Astrocyte (in vitro differentiated cells and primary cell): ENCODE measurements around the gene CINP. TPM values are rescaled to one million over a fixed set of nuclear protein-coding genes. Genes with fewer than 3 reads are reported as not detected.

Experiments
- DNase-seq: peaks from one replicate; pipeline ENCODE4 v3.0.0-alpha.2; 2010; ENCODE audit warnings: low read depth
- FAIRE-seq: peaks from 2 replicates; lab custom pipeline; 2011; peaks lifted over from hg19 to GRCh38; lab: Jason Lieb, UNC
- H2AFZ ChIP-seq: 2 replicates; pipeline ENCODE4 v1.6.0; 2012; ENCODE audit warnings: low read depth, low read length, inconsistent platforms
- H3K27ac ChIP-seq: 2 replicates; pipeline ENCODE4 v1.5.1; 2011; ENCODE audit warnings: low read depth, low read length, inconsistent platforms
- H3K27me3 ChIP-seq: 2 replicates; pipeline ENCODE4 v1.6.0; 2011; ENCODE audit warnings: low read length, inconsistent platforms; ENCODE audit not compliant: insufficient read depth
- H3K36me3 ChIP-seq: 2 replicates; pipeline ENCODE4 v1.5.1; 2011; ENCODE audit warnings: low read length, inconsistent platforms; ENCODE audit not compliant: insufficient read depth
- H3K4me1 ChIP-seq: 2 replicates; pipeline ENCODE4 v1.5.1; 2011; ENCODE audit warnings: low read length, inconsistent platforms; ENCODE audit not compliant: insufficient read depth
- H3K4me2 ChIP-seq: 2 replicates; pipeline ENCODE4 v1.6.0; 2012; ENCODE audit warnings: low read length, inconsistent platforms
- H3K4me3 ChIP-seq: 2 replicates; pipeline ENCODE4 v1.5.1; 2011; ENCODE audit warnings: low read depth, mild to moderate bottlenecking, low read length, inconsistent platforms; ENCODE audit not compliant: insufficient read depth
- H3K79me2 ChIP-seq: 2 replicates; pipeline ENCODE4 v1.6.0; 2012; ENCODE audit warnings: mild to moderate bottlenecking, low read length, inconsistent platforms; ENCODE audit not compliant: insufficient read depth
- H3K9ac ChIP-seq: 2 replicates; pipeline ENCODE4 v1.6.0; 2012; ENCODE audit warnings: mild to moderate bottlenecking, low read length, inconsistent platforms
- H3K9me3 ChIP-seq: 2 replicates; pipeline ENCODE4 v1.5.1; 2012; ENCODE audit warnings: low read depth, mild to moderate bottlenecking, low read length, inconsistent platforms; ENCODE audit not compliant: insufficient read depth
- H4K20me1 ChIP-seq: 2 replicates; pipeline ENCODE4 v1.6.0; 2012; ENCODE audit warnings: low read length, inconsistent platforms; ENCODE audit not compliant: insufficient read depth
- H3K27ac Mint-ChIP-seq: one replicate; pipeline ENCODE4 v1.8.0; 2021; ENCODE audit warnings: mild to moderate bottlenecking, mixed read lengths; ENCODE audit not compliant: unreplicated experiment
- H3K27me3 Mint-ChIP-seq: one replicate; pipeline ENCODE4 v1.8.0; 2021; ENCODE audit warnings: low read depth, mixed read lengths; ENCODE audit not compliant: unreplicated experiment
- H3K36me3 Mint-ChIP-seq: one replicate; pipeline ENCODE4 v1.8.0; 2021; ENCODE audit warnings: low read depth, mixed read lengths; ENCODE audit not compliant: unreplicated experiment
- H3K4me1 Mint-ChIP-seq: one replicate; pipeline ENCODE4 v1.8.0; 2021; ENCODE audit warnings: low read depth, mixed read lengths; ENCODE audit not compliant: unreplicated experiment
- H3K4me3 Mint-ChIP-seq: one replicate; pipeline ENCODE4 v1.8.0; 2021; ENCODE audit warnings: mild to moderate bottlenecking, moderate library complexity, mixed read lengths; ENCODE audit not compliant: unreplicated experiment
- H3K9me3 Mint-ChIP-seq: one replicate; pipeline ENCODE4 v1.8.0; 2021; ENCODE audit warnings: mild to moderate bottlenecking, mixed read lengths; ENCODE audit not compliant: unreplicated experiment
- EZH2 ChIP-seq: IDR thresholded peaks from 2 replicates; pipeline ENCODE4 v1.6.1; 2012; ENCODE audit warnings: mild to moderate bottlenecking, low read length, inconsistent platforms; ENCODE audit not compliant: insufficient read depth
- total RNA-seq: library from RNA; stranded (reverse); gene quantifications from 2 replicates; pipeline ENCODE4 v1.2.1, GENCODE V29; 2021
- TF ChIP-seq, protein P1 (sequence below): IDR thresholded peaks from 2 replicates; pipeline ENCODE4 v1.5.1; 2011; ENCODE audit warnings: low read depth, mild to moderate bottlenecking, inconsistent platforms, low read length, moderate library complexity; ENCODE audit not compliant: insufficient read depth

The CINP gene
- total RNA-seq, 1 donor from 2014 or later = 34.9 TPM

DNA sequence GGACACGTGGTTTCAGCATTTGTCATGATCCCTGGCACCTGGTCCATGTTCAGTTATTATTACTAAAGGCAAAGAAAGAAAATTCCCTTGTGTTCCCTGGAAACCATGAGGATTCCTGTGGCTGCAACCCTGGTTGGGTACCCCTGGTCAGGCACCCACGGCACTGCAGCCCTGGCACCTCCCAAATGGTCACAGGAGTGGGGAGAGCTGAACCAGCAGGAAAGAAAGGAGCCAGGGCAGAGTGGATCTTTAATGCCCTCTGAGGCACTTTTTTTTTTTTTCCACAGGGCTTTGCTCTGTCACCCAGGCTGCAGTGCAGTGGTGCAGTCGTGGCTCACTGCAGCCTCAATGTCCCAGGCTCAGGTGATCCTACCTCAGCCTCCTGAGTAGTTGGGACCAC is 17.5 kb downstream of the CINP start:
- H3K27me3 Mint-ChIP-seq = no peaks in the 10 kb centered on the region
- no peaks in the 10 kb centered on the region for H3K4me1 ChIP-seq
- H3K36me3 Mint-ChIP-seq = peaks cover 26% of the 10 kb centered on the region
- no peaks in the 10 kb centered on the region for H3K9me3 ChIP-seq
- no peaks in the 10 kb centered on the region for H4K20me1 ChIP-seq
- no peak overlapping the region for H3K4me2 ChIP-seq
- no peak overlapping the region for H3K9ac ChIP-seq
- no peak overlapping the region for H3K4me3 ChIP-seq
- H2AFZ ChIP-seq = no peak overlapping the region
- peaks cover 23% of the 10 kb centered on the region for H3K36me3 ChIP-seq
- H3K79me2 ChIP-seq = no peaks in the 10 kb centered on the region
- H3K4me1 Mint-ChIP-seq = no peaks in the 10 kb centered on the region
- no peak for DNase-seq
- no peak overlapping the region for H3K27ac Mint-ChIP-seq
- TF ChIP-seq, protein P1, sequence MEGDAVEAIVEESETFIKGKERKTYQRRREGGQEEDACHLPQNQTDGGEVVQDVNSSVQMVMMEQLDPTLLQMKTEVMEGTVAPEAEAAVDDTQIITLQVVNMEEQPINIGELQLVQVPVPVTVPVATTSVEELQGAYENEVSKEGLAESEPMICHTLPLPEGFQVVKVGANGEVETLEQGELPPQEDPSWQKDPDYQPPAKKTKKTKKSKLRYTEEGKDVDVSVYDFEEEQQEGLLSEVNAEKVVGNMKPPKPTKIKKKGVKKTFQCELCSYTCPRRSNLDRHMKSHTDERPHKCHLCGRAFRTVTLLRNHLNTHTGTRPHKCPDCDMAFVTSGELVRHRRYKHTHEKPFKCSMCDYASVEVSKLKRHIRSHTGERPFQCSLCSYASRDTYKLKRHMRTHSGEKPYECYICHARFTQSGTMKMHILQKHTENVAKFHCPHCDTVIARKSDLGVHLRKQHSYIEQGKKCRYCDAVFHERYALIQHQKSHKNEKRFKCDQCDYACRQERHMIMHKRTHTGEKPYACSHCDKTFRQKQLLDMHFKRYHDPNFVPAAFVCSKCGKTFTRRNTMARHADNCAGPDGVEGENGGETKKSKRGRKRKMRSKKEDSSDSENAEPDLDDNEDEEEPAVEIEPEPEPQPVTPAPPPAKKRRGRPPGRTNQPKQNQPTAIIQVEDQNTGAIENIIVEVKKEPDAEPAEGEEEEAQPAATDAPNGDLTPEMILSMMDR = no peak
- TF ChIP-seq EZH2 = no peak
- no peak for FAIRE-seq
- H3K27ac ChIP-seq = no peak overlapping the region
- H3K4me3 Mint-ChIP-seq = no peak overlapping the region
- no peaks in the 10 kb centered on the region for H3K9me3 Mint-ChIP-seq
- H3K27me3 ChIP-seq = no peaks in the 10 kb centered on the region

- Mint-ChIP-seq H3K27ac (no peak overlapping the region), H3K36me3 (peaks cover 24% of the 10 kb centered on the region), H3K4me1 (no peaks in the 10 kb centered on the region), H3K9me3 (no peaks in the 10 kb centered on the region), H3K4me3 (no peak overlapping the region), H3K27me3 (no peaks in the 10 kb centered on the region)
- Histone ChIP-seq H3K4me2 (no peak overlapping the region), H3K36me3 (peaks cover 21% of the 10 kb centered on the region), H2AFZ (no peak overlapping the region), H3K27me3 (no peaks in the 10 kb centered on the region), H3K9ac (no peak overlapping the region), H3K27ac (no peak overlapping the region), H3K4me3 (no peak overlapping the region), H4K20me1 (no peaks in the 10 kb centered on the region), H3K4me1 (no peaks in the 10 kb centered on the region), H3K9me3 (no peaks in the 10 kb centered on the region), H3K79me2 (no peaks in the 10 kb centered on the region)
- TF ChIP-seq EZH2 = no peak
- TF ChIP-seq, protein P1 = no peak
- FAIRE-seq (no peak), DNase-seq (no peak)
Observed at GRCh38 chr14:102344485-102344884, 18.2 kb downstream of the CINP start.

DNA sequence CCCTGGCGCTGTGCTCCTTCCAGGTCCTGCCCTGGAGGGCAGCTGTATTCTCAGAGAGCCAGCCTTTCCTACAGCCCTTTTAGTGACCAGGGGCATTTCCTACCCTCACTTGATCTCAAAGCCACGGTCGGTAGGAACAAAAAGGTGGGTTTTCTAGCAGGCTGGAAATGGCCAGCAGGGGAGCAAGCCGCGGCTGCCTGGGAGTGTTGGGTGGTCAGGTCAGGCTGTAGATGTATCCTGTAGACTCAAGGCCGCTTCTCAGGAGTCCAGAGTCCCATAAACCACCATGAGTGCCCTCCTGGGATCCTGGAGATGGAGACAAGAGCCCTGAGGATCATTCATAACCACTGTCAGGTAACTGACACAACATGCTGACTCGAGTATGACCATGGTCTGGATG is 18.6 kb downstream of the CINP start:
- no peak for TF ChIP-seq EZH2
- TF ChIP-seq, protein P1 = no peak
- no peaks in the 10 kb centered on the region for H4K20me1 ChIP-seq
- Mint-ChIP-seq H3K9me3 (no peaks in the 10 kb centered on the region), H3K27ac (no peak overlapping the region), H3K27me3 (no peaks in the 10 kb centered on the region), H3K4me3 (no peak overlapping the region), H3K36me3 (peaks cover 23% of the 10 kb centered on the region), H3K4me1 (no peaks in the 10 kb centered on the region)
- H2AFZ ChIP-seq = no peak overlapping the region
- H3K4me1 ChIP-seq = no peaks in the 10 kb centered on the region
- no peaks in the 10 kb centered on the region for H3K9me3 ChIP-seq
- FAIRE-seq (no peak), DNase-seq (no peak)
- no peak overlapping the region for H3K4me2 ChIP-seq
- no peaks in the 10 kb centered on the region for H3K27me3 ChIP-seq
- no peak overlapping the region for H3K9ac ChIP-seq
- H3K4me3 ChIP-seq = no peak overlapping the region
- no peak overlapping the region for H3K27ac ChIP-seq
- no peaks in the 10 kb centered on the region for H3K79me2 ChIP-seq
- H3K36me3 ChIP-seq = peaks cover 19% of the 10 kb centered on the region
